Heart left ventricle (tissue), 13 donors: ENCODE measurements around the gene FABP6.

Source experiments
- POLR2A ChIP-seq, 2 donors: fragments of 450-650 bp; IDR thresholded peaks; one replicate each; pipeline ENCODE4 v1.6.1; 2017; ENCODE audit warnings: antibody characterized with exemption in 2 of 2, mild to moderate bottlenecking in 2 of 2, moderate library complexity in 2 of 2
- TF ChIP-seq, protein P1 (sequence below), 12 donors: fragments of 200-600 bp; sonication (generic) in 4 of 12; IDR thresholded peaks; one replicate each; pipeline versions ENCODE4 v1.5.0 to v1.8.0; 2018 to 2022; ENCODE audit warnings: antibody characterized with exemption in 12 of 12, mild to moderate bottlenecking in 5 of 12
- donor health status: ischemic (EF 13 %, LVEDD 7.1; RV severe dilation, severe dysfunction).
- donor health status: DM: no; HTN: yes; CAD: no.
- donor health status: DM: no; HTN: no; CAD: no.
- donor health status: ischemic (EF 25% LVEDD 6.9; RV normal size, moderate dysfunction).
- donor health status: ischemic (EF 25% LVEDD 5.7; RV mildly dilated, moderate dysfunction).
- donor health status: ischemic (EF 35%, LVEDD 5.7; RV mildly dilated, moderate dysfunction).
- donor health status: nonischemic (EF 11% LVEDD 7.7; RV severe dilation, severe dysfunction).
- donor health status: DM: yes; HTN: yes; CAD: no.
- donor health status: PGD.
- donor health status: ischemic (EF 29% LVEDD 5.4; RV normal size, mild dysfunction).
- donor health status: nonischemic (EF 23%, LVEDD 6.1; RV moderate dilation, normal function).

DNA sequence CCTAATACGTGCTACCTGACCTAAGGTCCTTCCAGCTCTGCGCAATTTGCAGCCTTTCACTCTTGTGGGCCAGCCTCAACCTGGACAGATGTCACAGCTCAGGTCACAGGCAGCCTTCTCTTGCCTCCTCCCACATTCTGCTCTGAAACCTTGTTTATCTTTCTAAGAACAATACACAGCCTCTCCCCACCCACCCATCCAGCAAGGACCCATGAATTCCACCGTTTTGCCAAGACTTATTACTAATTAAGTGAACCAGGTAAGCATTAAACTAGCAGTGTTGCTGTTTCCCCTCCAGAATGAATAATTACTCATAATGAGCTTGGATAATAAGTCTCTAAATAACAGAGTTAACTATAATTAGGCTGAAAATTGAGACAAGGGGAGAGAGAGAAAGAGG lies 11.0 kb downstream of the FABP6 start:
- no peak for TF ChIP-seq POLR2A (IDR thresholded peaks at IDR 0.05)
- TF ChIP-seq, protein P1, sequence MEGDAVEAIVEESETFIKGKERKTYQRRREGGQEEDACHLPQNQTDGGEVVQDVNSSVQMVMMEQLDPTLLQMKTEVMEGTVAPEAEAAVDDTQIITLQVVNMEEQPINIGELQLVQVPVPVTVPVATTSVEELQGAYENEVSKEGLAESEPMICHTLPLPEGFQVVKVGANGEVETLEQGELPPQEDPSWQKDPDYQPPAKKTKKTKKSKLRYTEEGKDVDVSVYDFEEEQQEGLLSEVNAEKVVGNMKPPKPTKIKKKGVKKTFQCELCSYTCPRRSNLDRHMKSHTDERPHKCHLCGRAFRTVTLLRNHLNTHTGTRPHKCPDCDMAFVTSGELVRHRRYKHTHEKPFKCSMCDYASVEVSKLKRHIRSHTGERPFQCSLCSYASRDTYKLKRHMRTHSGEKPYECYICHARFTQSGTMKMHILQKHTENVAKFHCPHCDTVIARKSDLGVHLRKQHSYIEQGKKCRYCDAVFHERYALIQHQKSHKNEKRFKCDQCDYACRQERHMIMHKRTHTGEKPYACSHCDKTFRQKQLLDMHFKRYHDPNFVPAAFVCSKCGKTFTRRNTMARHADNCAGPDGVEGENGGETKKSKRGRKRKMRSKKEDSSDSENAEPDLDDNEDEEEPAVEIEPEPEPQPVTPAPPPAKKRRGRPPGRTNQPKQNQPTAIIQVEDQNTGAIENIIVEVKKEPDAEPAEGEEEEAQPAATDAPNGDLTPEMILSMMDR (IDR thresholded peaks at IDR 0.05) = no peak
